Progenitor cell of endocrine pancreas (in vitro differentiated cells): Measurements from ENCODE around the gene MYH14. TPM values are rescaled to one million over a fixed set of nuclear protein-coding genes. Genes with fewer than 3 reads are reported as not detected.
A peak's percentile ranks its signal among the peaks of the same experiment; 100 is the strongest.

Experiments
- DNase-seq: peaks from one replicate; pipeline ENCODE4 v3.0.0; 2021; ENCODE audit warnings: low spot score; ENCODE audit not compliant: unreplicated experiment
- H3K27ac Mint-ChIP-seq: 2 replicates; pipeline ENCODE4 v1.8.0; 2021; ENCODE audit warnings: mild to moderate bottlenecking, moderate library complexity, mixed read lengths
- H3K27me3 Mint-ChIP-seq: 2 replicates; pipeline ENCODE4 v1.8.0; 2021; ENCODE audit warnings: mixed read lengths
- H3K36me3 Mint-ChIP-seq: 2 replicates; pipeline ENCODE4 v1.8.0; 2022; ENCODE audit warnings: mixed read lengths; ENCODE audit not compliant: insufficient read depth
- H3K4me1 Mint-ChIP-seq: 2 replicates; pipeline ENCODE4 v1.8.0; 2021; ENCODE audit warnings: low read depth, mixed read lengths
- H3K4me3 Mint-ChIP-seq: 2 replicates; pipeline ENCODE4 v1.8.0; 2021; ENCODE audit warnings: low read depth, mild to moderate bottlenecking, moderate library complexity, mixed read lengths
- H3K9me3 Mint-ChIP-seq: 2 replicates; pipeline ENCODE4 v1.8.0; 2021; ENCODE audit warnings: low read depth, mixed read lengths
- total RNA-seq: library from RNA; stranded (reverse); gene quantifications from 2 replicates; pipeline ENCODE4 v1.2.1, GENCODE V29; 2021
- TF ChIP-seq, protein P1 (sequence below): fragments of 200-600 bp; sonication (generic); IDR thresholded peaks from one replicate; pipeline ENCODE4 v1.5.0; 2021; ENCODE audit warnings: antibody characterized with exemption, mild to moderate bottlenecking; ENCODE audit not compliant: unreplicated experiment

MYH14 gene
- total RNA-seq, 1 donor from 2014 or later, result 65.9 TPM

- Mint-ChIP-seq H3K36me3 (peaks cover 79% of the 10 kb centered on the region), H3K4me1 (no peaks in the 10 kb centered on the region), H3K9me3 (peaks cover 15% of the 10 kb centered on the region), H3K27ac (peak overlapping the region; percentile 58), H3K27me3 (no peaks in the 10 kb centered on the region), H3K4me3 (no peak overlapping the region)
- TF ChIP-seq, protein P1, sequence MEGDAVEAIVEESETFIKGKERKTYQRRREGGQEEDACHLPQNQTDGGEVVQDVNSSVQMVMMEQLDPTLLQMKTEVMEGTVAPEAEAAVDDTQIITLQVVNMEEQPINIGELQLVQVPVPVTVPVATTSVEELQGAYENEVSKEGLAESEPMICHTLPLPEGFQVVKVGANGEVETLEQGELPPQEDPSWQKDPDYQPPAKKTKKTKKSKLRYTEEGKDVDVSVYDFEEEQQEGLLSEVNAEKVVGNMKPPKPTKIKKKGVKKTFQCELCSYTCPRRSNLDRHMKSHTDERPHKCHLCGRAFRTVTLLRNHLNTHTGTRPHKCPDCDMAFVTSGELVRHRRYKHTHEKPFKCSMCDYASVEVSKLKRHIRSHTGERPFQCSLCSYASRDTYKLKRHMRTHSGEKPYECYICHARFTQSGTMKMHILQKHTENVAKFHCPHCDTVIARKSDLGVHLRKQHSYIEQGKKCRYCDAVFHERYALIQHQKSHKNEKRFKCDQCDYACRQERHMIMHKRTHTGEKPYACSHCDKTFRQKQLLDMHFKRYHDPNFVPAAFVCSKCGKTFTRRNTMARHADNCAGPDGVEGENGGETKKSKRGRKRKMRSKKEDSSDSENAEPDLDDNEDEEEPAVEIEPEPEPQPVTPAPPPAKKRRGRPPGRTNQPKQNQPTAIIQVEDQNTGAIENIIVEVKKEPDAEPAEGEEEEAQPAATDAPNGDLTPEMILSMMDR, result no peak
- DNase-seq, result no peak
Measured at GRCh38 chr19:50252887-50253268, 49.5 kb downstream of the MYH14 start.

- no peak overlapping the region for H3K27ac Mint-ChIP-seq
- H3K27me3 Mint-ChIP-seq, result no peaks in the 10 kb centered on the region
- no peak overlapping the region for H3K4me3 Mint-ChIP-seq
- H3K9me3 Mint-ChIP-seq, result peaks cover 15% of the 10 kb centered on the region
- peaks cover 72% of the 10 kb centered on the region for H3K36me3 Mint-ChIP-seq
- DNase-seq, result no peak
- TF ChIP-seq, protein P1, result no peak
- H3K4me1 Mint-ChIP-seq, result no peaks in the 10 kb centered on the region
Measured at GRCh38 chr19:50255115-50255514, 51.7 kb downstream of the MYH14 start.

DNA sequence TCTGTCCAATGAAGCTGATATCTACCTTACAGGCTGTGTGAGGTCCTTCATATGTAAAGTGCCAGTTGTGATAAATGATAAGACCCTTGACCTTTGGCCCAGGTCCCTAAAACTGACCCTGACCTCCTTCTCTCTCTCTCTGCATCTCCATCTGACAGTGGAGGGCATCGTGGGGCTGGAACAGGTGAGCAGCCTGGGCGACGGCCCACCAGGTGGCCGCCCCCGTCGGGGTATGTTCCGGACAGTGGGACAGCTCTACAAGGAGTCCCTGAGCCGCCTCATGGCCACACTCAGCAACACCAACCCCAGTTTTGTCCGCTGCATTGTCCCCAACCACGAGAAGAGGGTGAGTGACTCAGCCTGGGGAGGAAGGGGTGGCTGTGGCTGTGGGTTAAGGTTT, 53.7 kb downstream of the MYH14 start:
- Mint-ChIP-seq H3K9me3 (peaks cover 12% of the 10 kb centered on the region), H3K4me3 (no peak overlapping the region), H3K27ac (no peak overlapping the region), H3K4me1 (no peaks in the 10 kb centered on the region), H3K36me3 (peaks cover 60% of the 10 kb centered on the region), H3K27me3 (no peaks in the 10 kb centered on the region)
- no peak for DNase-seq
- TF ChIP-seq, protein P1, result no peak

DNA sequence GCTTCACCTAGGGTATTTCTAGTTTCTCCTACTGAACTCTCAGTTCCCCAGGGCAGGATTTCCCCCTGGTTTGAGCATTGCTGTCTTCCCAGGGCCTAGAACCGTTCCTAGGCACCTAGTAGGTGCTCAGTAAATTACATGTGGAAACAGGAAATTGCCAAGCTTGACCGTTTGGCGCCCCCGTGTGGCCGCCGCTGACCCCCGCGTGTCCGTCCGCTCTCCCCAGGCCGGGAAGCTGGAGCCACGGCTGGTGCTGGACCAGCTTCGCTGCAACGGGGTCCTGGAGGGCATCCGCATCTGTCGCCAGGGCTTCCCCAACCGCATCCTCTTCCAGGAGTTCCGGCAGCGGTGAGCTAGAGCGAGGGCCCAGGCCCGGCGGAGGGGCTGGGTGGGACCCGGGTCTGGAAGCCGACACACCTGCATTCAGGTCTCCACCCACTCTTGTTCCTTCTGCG, 55.5 kb downstream of the MYH14 start:
- Mint-ChIP-seq H3K4me3 (no peak overlapping the region), H3K27ac (no peak overlapping the region), H3K36me3 (peaks cover 48% of the 10 kb centered on the region), H3K27me3 (no peaks in the 10 kb centered on the region), H3K4me1 (no peaks in the 10 kb centered on the region), H3K9me3 (peaks cover 3% of the 10 kb centered on the region)
- DNase-seq, result no peak
- TF ChIP-seq, protein P1, result peak; percentile 63

GRCh38 chr19:50261446-50261970, 58.1 kb downstream of the MYH14 start:
- H3K4me1 Mint-ChIP-seq, result no peaks in the 10 kb centered on the region
- TF ChIP-seq, protein P1, result no peak
- no peaks in the 10 kb centered on the region for H3K27me3 Mint-ChIP-seq
- H3K4me3 Mint-ChIP-seq, result no peak overlapping the region
- no peak for DNase-seq
- H3K36me3 Mint-ChIP-seq, result peaks cover 29% of the 10 kb centered on the region
- H3K9me3 Mint-ChIP-seq, result no peaks in the 10 kb centered on the region
- H3K27ac Mint-ChIP-seq, result no peak overlapping the region
